Endometrial microvascular endothelial cells (primary cell): Measurements from ENCODE around the gene OTOS. TPM values are rescaled to one million over a fixed set of nuclear protein-coding genes. Genes with fewer than 3 reads are reported as not detected.

Experiments
- in situ Hi-C: cut with HindIII; loops from 2 replicates; pipeline ENCODE4 v1.10.0; 2017; ENCODE audit warnings: low sequenced_read_pairs, low pct_unique_long_range_greater_than_20kb; ENCODE audit errors: inconsistent ontology term
- total RNA-seq: library from RNA; depleted of rRNA; stranded (reverse); fragments of >200 nt; gene quantifications from one replicate; pipeline ENCODE4 v1.2.3, GENCODE V29; 2015; ENCODE audit errors: inconsistent ontology term

OTOS gene
- total RNA-seq, 1 donor from 2014 or later: not detected

GRCh38 chr2:240095556-240096523 is 44.6 kb downstream of the OTOS start:
- in situ Hi-C loops: no loop called here

- in situ Hi-C loops: no loop called here
These were observed 51.2 kb downstream of the OTOS start for GRCh38 chr2:240089306-240089705.

Other genes starting within 250 kb of the OTOS start
- 149 TPM for gene NDUFA10, start 115.3 kb downstream of the OTOS start, total RNA-seq
- gene OR6B2, start 110.2 kb downstream of the OTOS start, total RNA-seq: not detected
- gene OR6B3, start 87.1 kb downstream of the OTOS start, total RNA-seq: not detected
- gene COPS9, start 4.4 kb downstream of the OTOS start, total RNA-seq: 140 TPM